HepG2 (cell line): ENCODE data around the gene MAPK11. TPM values are rescaled to one million over a fixed set of nuclear protein-coding genes. Genes with fewer than 3 reads are reported as not detected.

Experiments used
- ELF1 ChIP-seq: sonication (generic); formaldehyde crosslinking; IDR thresholded peaks from 2 replicates; pipeline ENCODE4 v1.4.0; 2020; ENCODE audit warnings: missing genetic modification reagents
- GABPA ChIP-seq, 2 experiments: IDR thresholded peaks; 2 replicates each; pipeline ENCODE4 v1.6.1; 2011 to 2016; ENCODE audit warnings: low read depth in 2 of 2, low read length in 1 of 2, missing biosample characterization in 1 of 2, missing genetic modification characterization in 1 of 2
- MAFF ChIP-seq: IDR thresholded peaks from 2 replicates; pipeline ENCODE4 v1.6.1; 2011; ENCODE audit warnings: low read depth, low read length, improper control_type of control experiment
- SMAD1 ChIP-seq: sonication (generic); formaldehyde crosslinking; IDR thresholded peaks from 2 replicates; pipeline ENCODE4 v1.4.0; 2020; ENCODE audit warnings: missing genetic modification reagents, low read depth, mild to moderate bottlenecking, borderline replicate concordance
- ZNF12 ChIP-seq: sonication (generic); formaldehyde crosslinking; IDR thresholded peaks from 2 replicates; pipeline ENCODE4 v1.5.0; 2020; ENCODE audit warnings: missing genetic modification reagents
- ZNF432 ChIP-seq: sonication (generic); formaldehyde crosslinking; IDR thresholded peaks from 2 replicates; pipeline ENCODE4 v1.5.0; 2020; ENCODE audit warnings: missing genetic modification reagents, mild to moderate bottlenecking, borderline replicate concordance
- ZNF550 ChIP-seq: sonication (generic); formaldehyde crosslinking; IDR thresholded peaks from 2 replicates; pipeline ENCODE4 v1.4.0; 2020; ENCODE audit warnings: mild to moderate bottlenecking, missing genetic modification reagents, borderline replicate concordance
- ZNF572 ChIP-seq: sonication (generic); formaldehyde crosslinking; IDR thresholded peaks from 2 replicates; pipeline ENCODE4 v1.5.1; 2020; ENCODE audit warnings: mild to moderate bottlenecking, missing genetic modification reagents
- ZNF589 ChIP-seq: sonication (generic); formaldehyde crosslinking; conservative IDR thresholded peaks from 2 replicates; pipeline ENCODE4 v1.8.0; 2022; ENCODE audit warnings: mild to moderate bottlenecking, moderate library complexity, missing genetic modification reagents
- ZNF703 ChIP-seq: sonication (generic); formaldehyde crosslinking; IDR thresholded peaks from 2 replicates; pipeline ENCODE4 v1.5.1; 2020; ENCODE audit warnings: missing genetic modification reagents, mild to moderate bottlenecking, moderate library complexity, borderline replicate concordance
- ZNF749 ChIP-seq: sonication (generic); formaldehyde crosslinking; IDR thresholded peaks from 2 replicates; pipeline ENCODE4 v1.8.0; 2022; ENCODE audit warnings: mild to moderate bottlenecking, missing genetic modification reagents, moderate library complexity, borderline replicate concordance
- ZNF792 ChIP-seq: IDR thresholded peaks from 2 replicates; pipeline ENCODE4 v1.6.1; 2016
- ZNF850 ChIP-seq: sonication (generic); formaldehyde crosslinking; conservative IDR thresholded peaks from 2 replicates; pipeline ENCODE4 v1.9.0; 2021; ENCODE audit warnings: mild to moderate bottlenecking, missing genetic modification reagents
- ZNF879 ChIP-seq: sonication (generic); formaldehyde crosslinking; IDR thresholded peaks from 2 replicates; pipeline ENCODE4 v1.8.1; 2023; ENCODE audit warnings: missing genetic modification reagents
- polyA plus RNA-seq, 8 experiments: library from polyadenylated mRNA; depleted of rRNA in 3 of 8; stranded (reverse) in 7 of 8; unstranded in 1 of 8; fragments of >200 nt; fragmentation: Illumina TruSeq in 4 of 8; extraction: Trizol in 4 of 8; gene quantifications; 2 replicates each; pipeline versions ENCODE4 v1.2.1 to v1.2.3, GENCODE V29; 2011 to 2016; ENCODE audit warnings: low read depth in 4 of 8, missing spikeins in 1 of 8, mixed read lengths in 1 of 8; ENCODE audit not compliant: insufficient read depth in 1 of 8
- total RNA-seq, 5 experiments: library from RNA; depleted of rRNA; stranded (reverse); fragments of >200 nt; fragmentation: Illumina TruSeq; extraction: Trizol; gene quantifications; 2 replicates each; pipeline ENCODE4 v1.2.3, GENCODE V29; 2016; ENCODE audit warnings: low read depth in 1 of 5
- TF ChIP-seq, protein P1 (sequence below): IDR thresholded peaks from 2 replicates; pipeline ENCODE4 v1.6.1; 2016; ENCODE audit warnings: low read depth
- TF ChIP-seq, protein P2 (sequence below): sonication (generic); formaldehyde crosslinking; IDR thresholded peaks from 2 replicates; pipeline ENCODE4 v1.4.0; 2020; ENCODE audit warnings: missing genetic modification reagents, borderline replicate concordance
- TF ChIP-seq, protein P3 (sequence below): sonication (generic); formaldehyde crosslinking; conservative IDR thresholded peaks from 2 replicates; pipeline ENCODE4 v1.8.1; 2023; ENCODE audit warnings: missing genetic modification reagents
- TF ChIP-seq, protein P4 (sequence below): sonication (generic); IDR thresholded peaks from 2 replicates; pipeline ENCODE4 v1.6.1; 2016; ENCODE audit warnings: low read depth, borderline replicate concordance
- TF ChIP-seq, protein P5 (sequence below): sonication (generic); formaldehyde crosslinking; IDR thresholded peaks from 2 replicates; pipeline ENCODE4 v1.4.0; 2020; ENCODE audit warnings: missing genetic modification reagents

MAPK11 gene
- total and polyA plus RNA-seq, 2 of the 13 experiments (the other 11 are each of a cell fraction or from before 2014, with no cell fraction given): 0.15 to 0.17 TPM

DNA sequence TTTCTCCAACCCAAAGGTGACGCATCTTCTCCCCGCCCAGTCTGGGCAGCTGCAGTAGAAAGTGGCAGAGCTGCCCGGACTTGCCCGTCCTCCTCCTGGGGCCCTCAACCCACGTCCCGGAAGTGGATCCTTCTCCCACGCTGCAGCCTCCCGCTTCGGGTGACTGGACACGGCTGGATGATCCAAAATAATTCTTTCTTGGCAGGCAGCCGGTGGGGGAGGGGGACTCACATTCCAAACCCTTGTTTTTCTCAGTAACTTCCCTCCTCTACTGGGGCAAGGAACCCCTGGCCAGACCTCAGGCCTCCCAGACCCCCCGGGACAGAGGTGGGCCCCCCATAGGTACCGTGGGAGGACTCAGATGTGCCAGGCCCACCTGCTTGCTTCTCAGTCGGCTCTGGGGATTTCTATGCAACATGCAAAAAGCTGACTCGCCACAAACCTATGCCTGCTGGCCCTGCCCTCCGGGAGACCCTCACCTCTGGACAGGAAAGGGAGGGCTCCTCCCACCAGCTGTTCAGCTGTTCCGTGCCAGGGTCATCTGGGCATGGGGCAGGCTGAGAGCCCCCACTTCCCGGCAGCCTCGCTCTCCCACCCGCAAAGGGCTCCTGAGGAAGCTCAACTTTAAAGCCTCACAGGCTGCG is 35.9 kb upstream of the MAPK11 start (continued):
- TF ChIP-seq, protein P1, sequence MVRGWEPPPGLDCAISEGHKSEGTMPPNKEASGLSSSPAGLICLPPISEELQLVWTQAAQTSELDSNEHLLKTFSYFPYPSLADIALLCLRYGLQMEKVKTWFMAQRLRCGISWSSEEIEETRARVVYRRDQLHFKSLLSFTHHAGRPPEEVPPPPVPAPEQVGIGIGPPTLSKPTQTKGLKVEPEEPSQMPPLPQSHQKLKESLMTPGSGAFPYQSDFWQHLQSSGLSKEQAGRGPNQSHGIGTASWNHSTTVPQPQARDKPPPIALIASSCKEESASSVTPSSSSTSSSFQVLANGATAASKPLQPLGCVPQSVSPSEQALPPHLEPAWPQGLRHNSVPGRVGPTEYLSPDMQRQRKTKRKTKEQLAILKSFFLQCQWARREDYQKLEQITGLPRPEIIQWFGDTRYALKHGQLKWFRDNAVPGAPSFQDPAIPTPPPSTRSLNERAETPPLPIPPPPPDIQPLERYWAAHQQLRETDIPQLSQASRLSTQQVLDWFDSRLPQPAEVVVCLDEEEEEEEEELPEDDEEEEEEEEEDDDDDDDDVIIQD: no peak
- TF ChIP-seq ZNF850 (CRISPR knock-in tag) (no peak), ELF1 (peak; percentile 79), ZNF12 (CRISPR knock-in tag) (no peak), SMAD1 (no peak), ZNF703 (CRISPR knock-in tag) (no peak), ZNF432 (CRISPR knock-in tag) (no peak), ZNF792 (CRISPR knock-in tag) (no peak), ZNF550 (CRISPR knock-in tag) (no peak), ZNF879 (CRISPR knock-in tag) (no peak), ZNF572 (CRISPR knock-in tag) (no peak), ZNF749 (CRISPR knock-in tag) (no peak), ZNF589 (CRISPR knock-in tag) (no peak), MAFF (peak; percentile 49; the same call in 1 of the 2 replicates), GABPA (IDR thresholded peaks at IDR 0.05; ENCODE audit: low read depth, low read length) (peak; percentile 30), GABPA (CRISPR knock-in tag; IDR thresholded peaks at IDR 0.05; ENCODE audit: low read depth) (peak; percentile 52)
- TF ChIP-seq, protein P2, sequence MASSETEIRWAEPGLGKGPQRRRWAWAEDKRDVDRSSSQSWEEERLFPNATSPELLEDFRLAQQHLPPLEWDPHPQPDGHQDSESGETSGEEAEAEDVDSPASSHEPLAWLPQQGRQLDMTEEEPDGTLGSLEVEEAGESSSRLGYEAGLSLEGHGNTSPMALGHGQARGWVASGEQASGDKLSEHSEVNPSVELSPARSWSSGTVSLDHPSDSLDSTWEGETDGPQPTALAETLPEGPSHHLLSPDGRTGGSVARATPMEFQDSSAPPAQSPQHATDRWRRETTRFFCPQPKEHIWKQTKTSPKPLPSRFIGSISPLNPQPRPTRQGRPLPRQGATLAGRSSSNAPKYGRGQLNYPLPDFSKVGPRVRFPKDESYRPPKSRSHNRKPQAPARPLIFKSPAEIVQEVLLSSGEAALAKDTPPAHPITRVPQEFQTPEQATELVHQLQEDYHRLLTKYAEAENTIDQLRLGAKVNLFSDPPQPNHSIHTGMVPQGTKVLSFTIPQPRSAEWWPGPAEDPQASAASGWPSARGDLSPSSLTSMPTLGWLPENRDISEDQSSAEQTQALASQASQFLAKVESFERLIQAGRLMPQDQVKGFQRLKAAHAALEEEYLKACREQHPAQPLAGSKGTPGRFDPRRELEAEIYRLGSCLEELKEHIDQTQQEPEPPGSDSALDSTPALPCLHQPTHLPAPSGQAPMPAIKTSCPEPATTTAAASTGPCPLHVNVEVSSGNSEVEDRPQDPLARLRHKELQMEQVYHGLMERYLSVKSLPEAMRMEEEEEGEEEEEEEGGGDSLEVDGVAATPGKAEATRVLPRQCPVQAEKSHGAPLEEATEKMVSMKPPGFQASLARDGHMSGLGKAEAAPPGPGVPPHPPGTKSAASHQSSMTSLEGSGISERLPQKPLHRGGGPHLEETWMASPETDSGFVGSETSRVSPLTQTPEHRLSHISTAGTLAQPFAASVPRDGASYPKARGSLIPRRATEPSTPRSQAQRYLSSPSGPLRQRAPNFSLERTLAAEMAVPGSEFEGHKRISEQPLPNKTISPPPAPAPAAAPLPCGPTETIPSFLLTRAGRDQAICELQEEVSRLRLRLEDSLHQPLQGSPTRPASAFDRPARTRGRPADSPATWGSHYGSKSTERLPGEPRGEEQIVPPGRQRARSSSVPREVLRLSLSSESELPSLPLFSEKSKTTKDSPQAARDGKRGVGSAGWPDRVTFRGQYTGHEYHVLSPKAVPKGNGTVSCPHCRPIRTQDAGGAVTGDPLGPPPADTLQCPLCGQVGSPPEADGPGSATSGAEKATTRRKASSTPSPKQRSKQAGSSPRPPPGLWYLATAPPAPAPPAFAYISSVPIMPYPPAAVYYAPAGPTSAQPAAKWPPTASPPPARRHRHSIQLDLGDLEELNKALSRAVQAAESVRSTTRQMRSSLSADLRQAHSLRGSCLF (CRISPR knock-in tag): no peak
- TF ChIP-seq, protein P3, sequence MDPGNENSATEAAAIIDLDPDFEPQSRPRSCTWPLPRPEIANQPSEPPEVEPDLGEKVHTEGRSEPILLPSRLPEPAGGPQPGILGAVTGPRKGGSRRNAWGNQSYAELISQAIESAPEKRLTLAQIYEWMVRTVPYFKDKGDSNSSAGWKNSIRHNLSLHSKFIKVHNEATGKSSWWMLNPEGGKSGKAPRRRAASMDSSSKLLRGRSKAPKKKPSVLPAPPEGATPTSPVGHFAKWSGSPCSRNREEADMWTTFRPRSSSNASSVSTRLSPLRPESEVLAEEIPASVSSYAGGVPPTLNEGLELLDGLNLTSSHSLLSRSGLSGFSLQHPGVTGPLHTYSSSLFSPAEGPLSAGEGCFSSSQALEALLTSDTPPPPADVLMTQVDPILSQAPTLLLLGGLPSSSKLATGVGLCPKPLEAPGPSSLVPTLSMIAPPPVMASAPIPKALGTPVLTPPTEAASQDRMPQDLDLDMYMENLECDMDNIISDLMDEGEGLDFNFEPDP (CRISPR knock-in tag): no peak
- TF ChIP-seq, protein P4, sequence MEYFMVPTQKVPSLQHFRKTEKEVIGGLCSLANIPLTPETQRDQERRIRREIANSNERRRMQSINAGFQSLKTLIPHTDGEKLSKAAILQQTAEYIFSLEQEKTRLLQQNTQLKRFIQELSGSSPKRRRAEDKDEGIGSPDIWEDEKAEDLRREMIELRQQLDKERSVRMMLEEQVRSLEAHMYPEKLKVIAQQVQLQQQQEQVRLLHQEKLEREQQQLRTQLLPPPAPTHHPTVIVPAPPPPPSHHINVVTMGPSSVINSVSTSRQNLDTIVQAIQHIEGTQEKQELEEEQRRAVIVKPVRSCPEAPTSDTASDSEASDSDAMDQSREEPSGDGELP: peak; percentile 94
- TF ChIP-seq, protein P5, sequence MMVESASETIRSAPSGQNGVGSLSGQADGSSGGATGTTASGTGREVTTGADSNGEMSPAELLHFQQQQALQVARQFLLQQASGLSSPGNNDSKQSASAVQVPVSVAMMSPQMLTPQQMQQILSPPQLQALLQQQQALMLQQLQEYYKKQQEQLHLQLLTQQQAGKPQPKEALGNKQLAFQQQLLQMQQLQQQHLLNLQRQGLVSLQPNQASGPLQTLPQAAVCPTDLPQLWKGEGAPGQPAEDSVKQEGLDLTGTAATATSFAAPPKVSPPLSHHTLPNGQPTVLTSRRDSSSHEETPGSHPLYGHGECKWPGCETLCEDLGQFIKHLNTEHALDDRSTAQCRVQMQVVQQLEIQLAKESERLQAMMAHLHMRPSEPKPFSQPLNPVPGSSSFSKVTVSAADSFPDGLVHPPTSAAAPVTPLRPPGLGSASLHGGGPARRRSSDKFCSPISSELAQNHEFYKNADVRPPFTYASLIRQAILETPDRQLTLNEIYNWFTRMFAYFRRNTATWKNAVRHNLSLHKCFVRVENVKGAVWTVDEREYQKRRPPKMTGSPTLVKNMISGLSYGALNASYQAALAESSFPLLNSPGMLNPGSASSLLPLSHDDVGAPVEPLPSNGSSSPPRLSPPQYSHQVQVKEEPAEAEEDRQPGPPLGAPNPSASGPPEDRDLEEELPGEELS (CRISPR knock-in tag): no peak
